Suppressor macrophage treated with lipopolysaccharide for 1 hour (primary cell): ENCODE results near the gene GRID2.
"Not testable (repeated sequence)": the region's sequence is repeated elsewhere in the genome, so short reads cannot be mapped to it uniquely, and the experiment has no call there.

Source experiments
- DNase-seq, 3 donors: peaks; one replicate each; pipeline ENCODE4 v3.0.0-alpha.2; 2020 to 2022

The GRID2 gene

DNA sequence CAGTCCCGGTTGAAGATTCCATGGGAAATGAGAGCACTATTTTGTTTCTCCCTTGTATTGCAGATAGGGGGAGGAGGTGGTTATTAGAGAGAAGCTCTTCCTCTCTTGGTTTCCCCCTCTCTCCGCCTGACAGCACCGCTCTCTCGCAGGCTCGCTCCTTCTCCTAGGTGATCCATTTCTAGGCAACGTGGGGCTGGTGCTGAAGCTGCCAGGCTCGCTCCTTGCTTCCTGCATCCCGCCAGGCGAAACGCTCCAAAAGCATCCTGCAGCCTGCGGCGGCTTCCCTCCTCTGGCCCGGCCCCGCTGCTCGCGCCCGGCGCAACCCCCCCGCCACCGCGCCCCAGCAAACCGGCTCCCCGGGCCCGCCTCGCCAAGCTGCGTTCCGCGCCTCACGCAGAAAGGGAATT, at the start of gene GRID2:
TSS of gene GRID2 (plus strand) at position 346 of the 407 bp plus-strand sequence.
- DNase-seq = no peak

DNA sequence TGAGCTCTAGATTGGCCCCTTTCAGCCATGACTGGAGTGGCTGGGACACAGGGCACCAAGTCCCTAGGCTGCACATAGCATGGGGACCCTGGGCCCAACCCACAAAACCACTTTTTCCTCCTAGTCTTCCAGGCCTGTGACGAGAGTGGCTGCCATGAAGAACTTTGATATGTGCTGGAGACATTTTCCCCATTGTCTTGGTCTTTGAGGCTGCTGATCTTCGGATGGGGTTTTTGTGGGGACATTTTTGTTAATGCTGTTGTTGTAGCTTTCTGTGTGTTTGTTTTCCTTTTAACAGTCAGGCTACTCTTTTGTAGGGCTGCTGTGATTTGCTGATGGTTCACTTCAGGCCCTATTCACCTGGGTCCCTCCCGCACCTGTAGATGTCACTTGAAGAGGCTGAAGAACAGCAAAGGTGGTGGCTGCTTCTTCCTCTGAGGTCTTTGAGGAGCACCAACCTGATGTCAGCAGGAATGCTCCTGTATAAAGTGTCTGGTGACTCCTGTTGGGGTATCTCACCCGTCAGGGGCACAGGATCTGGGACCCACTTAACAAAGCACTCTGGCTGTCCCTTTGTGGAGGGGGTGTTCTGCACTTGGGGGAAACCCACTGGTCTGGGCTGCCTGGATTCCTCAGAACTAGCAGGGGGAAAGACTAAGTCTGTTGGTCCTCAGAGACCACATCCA, 49.6 kb upstream of the GRID2 start:
- DNase-seq = no peak

DNA sequence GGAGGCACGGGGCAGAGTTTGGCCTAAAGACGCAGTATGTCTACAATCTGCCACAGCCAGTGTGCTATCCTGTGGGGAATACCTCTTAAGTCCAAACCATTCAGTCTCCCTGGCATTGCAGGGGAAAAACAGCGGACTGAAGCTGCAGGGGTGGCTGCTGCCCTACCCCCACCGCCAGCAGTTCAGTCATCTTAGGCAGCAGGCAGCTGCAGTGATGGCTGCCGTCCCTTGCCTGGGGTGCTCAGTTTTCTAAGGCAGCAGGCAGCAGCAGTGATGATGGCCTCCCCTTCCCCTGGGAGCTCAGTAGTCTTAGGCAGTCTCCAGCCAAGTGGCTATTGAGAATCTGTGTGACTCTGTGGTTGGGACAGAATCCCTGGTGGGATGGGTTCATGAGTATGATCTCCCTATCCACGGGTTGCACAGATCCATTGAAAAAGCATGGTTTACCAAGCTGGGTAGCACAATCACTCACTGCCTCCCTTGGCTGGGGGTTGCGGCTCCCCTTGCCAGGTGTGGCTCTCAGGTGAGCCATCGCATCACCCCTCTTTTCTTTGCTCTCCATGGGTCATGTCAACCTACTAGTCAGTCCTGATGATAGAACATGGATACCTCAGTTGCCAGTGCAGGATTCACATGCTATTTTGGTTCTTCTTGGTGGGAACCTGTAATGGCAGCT, 48.9 kb upstream of the GRID2 start:
- DNase-seq = no peak

- no peak for DNase-seq
Measured at GRCh38 chr4:92255920-92256244, 47.9 kb upstream of the GRID2 start.

- DNase-seq = no peak
Measured at GRCh38 chr4:92257931-92258857, 45.6 kb upstream of the GRID2 start.

GRCh38 chr4:92261256-92261655, 42.5 kb upstream of the GRID2 start:
- DNase-seq = no peak

- DNase-seq = no peak
Measured at GRCh38 chr4:92262371-92262770, 41.4 kb upstream of the GRID2 start.

DNA sequence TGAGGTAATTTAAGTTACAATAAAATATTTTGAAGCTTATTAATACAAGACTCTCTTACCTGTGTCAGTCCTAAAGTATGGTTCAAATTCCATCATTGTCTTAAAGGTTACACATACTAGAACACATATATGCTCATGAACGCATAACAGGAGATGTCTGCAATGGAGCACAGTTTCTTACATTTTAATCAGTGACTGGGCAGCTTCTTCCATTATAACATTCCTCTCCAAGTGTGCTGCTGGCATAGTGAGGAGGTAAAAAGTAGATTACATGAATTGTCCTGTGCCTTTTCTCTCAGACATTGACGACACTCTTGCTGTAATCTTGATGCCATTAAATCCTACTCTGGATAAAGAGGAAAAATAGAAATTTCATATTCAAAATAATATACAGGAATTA, 40.8 kb upstream of the GRID2 start:
- DNase-seq = no peak

GRCh38 chr4:92263575-92263974, 40.2 kb upstream of the GRID2 start:
- no peak for DNase-seq

GRCh38 chr4:92264163-92264562, 39.6 kb upstream of the GRID2 start:
- DNase-seq = no peak

- no peak for DNase-seq
Measured at GRCh38 chr4:92265021-92265420, 38.7 kb upstream of the GRID2 start.

GRCh38 chr4:92265798-92266197, 38.0 kb upstream of the GRID2 start:
- no peak for DNase-seq

GRCh38 chr4:92266521-92266920, 37.2 kb upstream of the GRID2 start:
- DNase-seq = no peak

- no peak for DNase-seq
Measured at GRCh38 chr4:92268642-92269041, 35.1 kb upstream of the GRID2 start.

- no peak for DNase-seq
Measured at GRCh38 chr4:92270908-92271307, 32.9 kb upstream of the GRID2 start.

- DNase-seq = not testable (repeated sequence)
Measured at GRCh38 chr4:92271551-92271950, 32.2 kb upstream of the GRID2 start.

GRCh38 chr4:92277057-92277881, 26.5 kb upstream of the GRID2 start:
- not testable (repeated sequence) for DNase-seq

DNA sequence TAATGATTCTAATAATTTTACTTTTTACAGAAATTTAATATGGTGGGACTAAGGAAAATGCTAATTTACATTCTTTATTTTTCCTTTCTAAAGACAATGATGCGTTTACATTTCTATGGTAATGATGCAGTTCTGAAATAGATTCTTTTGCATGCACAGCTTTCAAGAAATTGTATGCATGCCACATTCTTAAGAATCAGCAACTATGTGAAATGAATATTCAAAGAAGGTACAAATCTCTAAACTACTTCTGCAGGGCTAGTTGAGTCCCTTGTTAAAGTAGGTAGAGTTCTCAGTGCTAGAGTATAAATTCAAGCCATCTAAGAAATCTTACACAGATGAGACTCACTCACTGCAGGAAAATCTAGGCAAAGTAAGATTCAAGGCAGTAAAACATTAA, 24.5 kb upstream of the GRID2 start:
- DNase-seq = no peak

GRCh38 chr4:92299152-92299551, 4.6 kb upstream of the GRID2 start:
- no peak for DNase-seq

DNA sequence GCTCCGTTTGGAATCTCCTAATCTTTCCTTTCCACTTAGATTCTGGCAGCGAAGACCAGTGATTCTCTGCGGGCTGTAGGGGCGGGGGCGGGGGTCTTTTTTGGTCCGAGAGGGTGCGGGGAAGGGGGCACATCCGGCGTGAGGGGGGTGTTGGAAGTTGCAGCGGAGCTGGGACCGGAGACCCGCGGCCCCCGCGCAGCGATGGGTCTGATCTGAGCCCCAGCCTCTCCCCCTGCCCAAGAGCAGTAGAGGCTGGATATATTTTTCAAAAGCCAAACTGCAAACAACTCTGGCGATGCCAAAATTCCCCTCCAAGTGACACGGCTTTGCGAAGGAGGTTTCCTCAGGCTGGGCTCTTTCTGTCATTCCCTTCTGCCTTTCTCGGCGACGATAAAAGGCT, 355 bp downstream of the GRID2 start:
- no peak for DNase-seq

- no peak for DNase-seq
Measured at GRCh38 chr4:92304606-92305005, 840 bp downstream of the GRID2 start.

DNA sequence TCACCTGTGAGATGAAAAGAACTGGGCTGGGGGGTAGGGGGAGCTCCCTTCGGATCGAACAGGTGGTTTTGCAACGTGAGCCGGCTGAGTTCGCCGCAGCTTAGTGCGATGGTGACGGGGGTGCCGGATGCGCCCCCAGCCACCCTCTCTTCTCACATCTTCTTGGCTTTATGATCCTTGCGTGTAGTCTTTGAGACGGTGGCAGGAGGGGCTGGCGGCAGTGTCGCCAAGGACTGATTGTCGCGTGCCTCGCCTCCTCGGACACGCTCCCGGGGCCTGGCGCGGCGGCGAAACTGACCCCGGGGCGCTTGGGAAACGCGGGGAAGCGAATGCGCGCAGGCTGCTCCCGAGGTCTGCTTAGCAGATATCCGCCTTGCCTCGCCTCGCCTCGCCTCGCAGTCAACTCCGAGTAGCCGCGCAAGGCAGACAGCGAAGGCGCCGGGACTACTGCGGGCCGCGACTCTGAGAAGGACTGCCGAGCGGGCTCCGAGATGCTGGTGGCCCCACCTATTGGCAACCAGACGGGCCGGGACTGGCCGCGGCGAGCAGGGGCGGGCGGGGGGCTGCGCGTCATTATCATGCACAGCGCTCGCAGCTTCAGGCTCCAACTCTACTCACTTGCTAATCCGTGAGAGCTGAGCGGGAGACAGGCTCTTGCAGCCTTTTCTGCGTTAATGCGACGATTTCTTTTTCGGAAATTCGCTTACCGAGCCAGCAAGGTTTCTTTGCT, 1.5 kb downstream of the GRID2 start:
- DNase-seq = no peak
